OCI-LY1 (cell line): Measurements from ENCODE around the gene SLC43A1.

Experiments
- H2AFZ ChIP-seq: fragments of 200-600 bp; sonication (generic), shearing (Covaris generic); 2 replicates; pipeline ENCODE4 v1.6.0; 2014; ENCODE audit warnings: antibody characterized with exemption, mild to moderate bottlenecking, low read length
- H3F3A ChIP-seq: fragments of 200-600 bp; sonication (generic), shearing (Covaris generic); 2 replicates; pipeline ENCODE4 v1.6.0; 2014; ENCODE audit warnings: mild to moderate bottlenecking, antibody characterized with exemption, low read length, moderate library complexity; ENCODE audit not compliant: insufficient read depth
- H3K27ac ChIP-seq: fragments of 200-600 bp; sonication (generic); 2 replicates; pipeline ENCODE4 v1.5.1; 2014; ENCODE audit warnings: low read length, mixed run types, mild to moderate bottlenecking, low read depth; ENCODE audit not compliant: poor library complexity, severe bottlenecking
- H3K27me3 ChIP-seq: fragments of 200-600 bp; sonication (generic); 2 replicates; pipeline ENCODE4 v1.6.0; 2014; ENCODE audit warnings: antibody characterized with exemption, mild to moderate bottlenecking, low read length, moderate library complexity; ENCODE audit not compliant: insufficient read depth
- H3K36me3 ChIP-seq: fragments of 200-600 bp; sonication (generic); 2 replicates; pipeline ENCODE4 v1.6.1; 2014; ENCODE audit warnings: mild to moderate bottlenecking, antibody characterized with exemption, low read length, moderate library complexity, mixed read lengths; ENCODE audit not compliant: insufficient read depth
- H3K4me1 ChIP-seq: fragments of 200-600 bp; sonication (generic); 2 replicates; pipeline ENCODE4 v1.5.1; 2014; ENCODE audit warnings: mild to moderate bottlenecking, low read length, moderate library complexity; ENCODE audit not compliant: insufficient read depth, severe bottlenecking
- H3K4me2 ChIP-seq: fragments of 200-600 bp; sonication (generic), shearing (Covaris generic); 2 replicates; pipeline ENCODE4 v1.6.1; 2014; ENCODE audit warnings: low read length
- H3K4me3 ChIP-seq: fragments of 200-600 bp; sonication (generic); 2 replicates; pipeline ENCODE4 v1.5.1; 2014; ENCODE audit warnings: low read length, low read depth, mild to moderate bottlenecking, mixed read lengths; ENCODE audit not compliant: poor library complexity, severe bottlenecking
- H3K79me2 ChIP-seq: fragments of 200-600 bp; shearing (Covaris generic); 2 replicates; pipeline ENCODE4 v1.6.1; 2016; ENCODE audit warnings: mixed run types, low read length, mixed read lengths; ENCODE audit not compliant: insufficient read depth
- H3K9ac ChIP-seq: fragments of 200-600 bp; sonication (generic), shearing (Covaris generic); 2 replicates; pipeline ENCODE4 v1.6.1; 2014; ENCODE audit warnings: mild to moderate bottlenecking, low read length, mixed read lengths
- H3K9me2 ChIP-seq: fragments of 200-600 bp; sonication (generic), shearing (Covaris generic); 2 replicates; pipeline ENCODE4 v1.6.1; 2014; ENCODE audit warnings: low read depth, mild to moderate bottlenecking, low read length, mixed read lengths
- H3K9me3 ChIP-seq: fragments of 200-600 bp; shearing (Covaris generic); 2 replicates; pipeline ENCODE4 v1.6.1; 2014; ENCODE audit warnings: low read length, mixed read lengths
- H4K20me1 ChIP-seq: fragments of 200-600 bp; sonication (generic), shearing (Covaris generic); 2 replicates; pipeline ENCODE4 v1.6.0; 2016; ENCODE audit warnings: mild to moderate bottlenecking, low read length; ENCODE audit not compliant: insufficient read depth
- CTCF ChIP-seq: fragments of 200-600 bp; sonication (generic), shearing (Covaris generic); IDR thresholded peaks from 2 replicates; pipeline ENCODE4 v1.5.1; 2017; ENCODE audit warnings: mild to moderate bottlenecking, antibody characterized with exemption, low read length, moderate library complexity, mixed read lengths
- EZH2 ChIP-seq: fragments of 200-600 bp; sonication (generic), shearing (Covaris generic); IDR thresholded peaks from 2 replicates; pipeline ENCODE4 v1.8.0; 2017; ENCODE audit warnings: borderline replicate concordance, mixed run types, mild to moderate bottlenecking, antibody characterized with exemption, low read length, moderate library complexity, mixed read lengths

SLC43A1 gene

GRCh38 chr11:57458060-57458409, 57.5 kb downstream of the SLC43A1 start:
- peaks cover 35% of the 10 kb centered on the region for H3K4me1 ChIP-seq
- H2AFZ ChIP-seq: no peak overlapping the region
- TF ChIP-seq CTCF (no peak), EZH2 (no peak)
- H3K9ac ChIP-seq: no peak overlapping the region
- H3K27ac ChIP-seq: no peak overlapping the region
- peaks cover under 1% of the 10 kb centered on the region; the same call in 1 of the 2 replicates for H3K27me3 ChIP-seq
- H3K4me3 ChIP-seq: no peak overlapping the region
- no peaks in the 10 kb centered on the region for H3F3A ChIP-seq
- H3K36me3 ChIP-seq: no peaks in the 10 kb centered on the region
- H3K79me2 ChIP-seq: no peaks in the 10 kb centered on the region
- no peaks in the 10 kb centered on the region for H4K20me1 ChIP-seq
- no peaks in the 10 kb centered on the region for H3K9me3 ChIP-seq
- H3K9me2 ChIP-seq: no peaks in the 10 kb centered on the region
- H3K4me2 ChIP-seq: 0 out of 2 replicates have a peak overlapping the region, but pooled peaks have one; percentile 59

GRCh38 chr11:57457643-57458023, 57.9 kb downstream of the SLC43A1 start:
- Histone ChIP-seq H3K9ac (no peak overlapping the region), H3K4me1 (peaks cover 35% of the 10 kb centered on the region), H4K20me1 (no peaks in the 10 kb centered on the region), H3K4me3 (no peak overlapping the region), H3K4me2 (no peak overlapping the region), H3F3A (no peaks in the 10 kb centered on the region), H3K27me3 (peaks cover 4% of the 10 kb centered on the region; the same call in 1 of the 2 replicates), H2AFZ (no peak overlapping the region), H3K9me3 (no peaks in the 10 kb centered on the region), H3K79me2 (no peaks in the 10 kb centered on the region), H3K27ac (no peak overlapping the region), H3K9me2 (no peaks in the 10 kb centered on the region), H3K36me3 (no peaks in the 10 kb centered on the region)
- TF ChIP-seq EZH2 (no peak), CTCF (no peak)

DNA sequence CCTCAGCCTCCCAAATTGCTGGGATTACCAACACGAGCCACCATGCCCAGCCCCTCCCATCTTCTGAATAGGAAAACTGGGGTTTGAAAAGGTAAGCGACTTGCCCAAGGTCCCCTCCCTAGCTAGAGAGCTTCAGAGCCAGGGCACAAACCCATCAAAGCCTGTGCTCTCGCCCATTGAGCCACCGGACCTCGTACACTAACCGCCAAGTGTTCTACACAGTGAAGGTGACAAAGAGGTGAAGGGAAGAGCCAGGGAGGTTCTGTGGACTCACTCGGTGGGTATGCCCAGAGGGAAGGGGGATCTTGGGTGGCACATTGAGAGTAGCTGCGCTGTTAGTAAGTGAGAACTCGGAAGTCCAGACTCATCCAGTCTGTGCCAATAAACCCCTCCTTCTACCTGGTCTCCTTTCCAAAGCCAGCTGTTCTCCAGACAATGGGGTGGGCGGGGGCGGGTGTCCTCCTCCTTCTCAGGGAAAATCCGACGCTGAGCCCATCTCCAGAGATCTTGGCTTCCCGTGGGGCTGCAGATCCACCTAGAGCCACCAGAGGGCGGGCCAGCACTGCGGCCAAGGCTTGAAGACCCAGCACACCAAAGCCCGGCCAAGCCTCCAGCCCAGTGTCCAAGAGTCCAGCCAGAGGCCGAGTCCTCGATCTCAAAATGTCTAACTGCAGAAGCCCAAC, 58.4 kb downstream of the SLC43A1 start:
- H3K27me3 ChIP-seq: 0 out of 2 replicates have a peak, but pooled peaks cover 5% of the 10 kb centered on the region
- no peak overlapping the region for H3K4me3 ChIP-seq
- no peak overlapping the region for H3K9ac ChIP-seq
- no peaks in the 10 kb centered on the region for H3F3A ChIP-seq
- H3K9me3 ChIP-seq: no peaks in the 10 kb centered on the region
- TF ChIP-seq EZH2: no peak
- peak; percentile 86 for TF ChIP-seq CTCF
- H3K9me2 ChIP-seq: no peaks in the 10 kb centered on the region
- H3K4me1 ChIP-seq: peaks cover 35% of the 10 kb centered on the region
- H2AFZ ChIP-seq: no peak overlapping the region
- no peaks in the 10 kb centered on the region for H3K36me3 ChIP-seq
- H3K79me2 ChIP-seq: no peaks in the 10 kb centered on the region
- no peak overlapping the region for H3K27ac ChIP-seq
- no peaks in the 10 kb centered on the region for H4K20me1 ChIP-seq
- H3K4me2 ChIP-seq: no peak overlapping the region
